Ishikawa (cell line): ENCODE results near the gene CCDC107.
A peak's percentile ranks its signal among the peaks of the same experiment; 100 is the strongest.

ENCODE experiments used
- CEBPB ChIP-seq: IDR thresholded peaks from 2 replicates; pipeline ENCODE4 v1.6.1; 2012
- CREB1 ChIP-seq: IDR thresholded peaks from 2 replicates; pipeline ENCODE4 v1.6.1; 2012; ENCODE audit warnings: low read depth
- EGR1 ChIP-seq: IDR thresholded peaks from 2 replicates; pipeline ENCODE4 v1.6.1; 2012
- EP300 ChIP-seq: IDR thresholded peaks from 2 replicates; pipeline ENCODE4 v1.6.1; 2012; ENCODE audit warnings: borderline replicate concordance
- FOXM1 ChIP-seq: IDR thresholded peaks from 2 replicates; pipeline ENCODE4 v1.6.1; 2012; ENCODE audit warnings: low read depth, borderline replicate concordance
- MAX ChIP-seq: IDR thresholded peaks from 2 replicates; pipeline ENCODE4 v1.6.1; 2012
- NFIC ChIP-seq: IDR thresholded peaks from 2 replicates; pipeline ENCODE4 v1.6.1; 2012
- RAD21 ChIP-seq: IDR thresholded peaks from 2 replicates; pipeline ENCODE4 v1.6.1; 2012; ENCODE audit warnings: low read depth
- REST ChIP-seq: IDR thresholded peaks from 2 replicates; pipeline ENCODE4 v1.6.1; 2012; ENCODE audit warnings: low read depth, mild to moderate bottlenecking
- TAF1 ChIP-seq: IDR thresholded peaks from 2 replicates; pipeline ENCODE4 v1.6.1; 2012; ENCODE audit warnings: low read depth, mild to moderate bottlenecking
- TCF12 ChIP-seq: IDR thresholded peaks from 2 replicates; pipeline ENCODE4 v1.6.1; 2012; ENCODE audit warnings: low read depth
- TEAD4 ChIP-seq: IDR thresholded peaks from 2 replicates; pipeline ENCODE4 v1.6.1; 2012
- USF1 ChIP-seq: IDR thresholded peaks from 2 replicates; pipeline ENCODE4 v1.6.1; 2012
- YY1 ChIP-seq: IDR thresholded peaks from 2 replicates; pipeline ENCODE4 v1.6.1; 2012; ENCODE audit warnings: low read depth
- ZBTB7A ChIP-seq: IDR thresholded peaks from 2 replicates; pipeline ENCODE4 v1.6.1; 2012; ENCODE audit warnings: low read depth

CCDC107 gene

GRCh38 chr9:35696520-35697215 lies 38.6 kb downstream of the CCDC107 start:
- TF ChIP-seq RAD21 (peak; percentile 63), TEAD4 (no peak), TAF1 (no peak), FOXM1 (no peak), ZBTB7A (no peak), REST (no peak)

- no peak for TF ChIP-seq CREB1
- TF ChIP-seq TEAD4 = no peak
- no peak for TF ChIP-seq EGR1
- no peak for TF ChIP-seq TCF12
- TF ChIP-seq TAF1 = no peak
- no peak for TF ChIP-seq USF1
- no peak for TF ChIP-seq REST
- no peak for TF ChIP-seq ZBTB7A
- no peak for TF ChIP-seq MAX
- TF ChIP-seq YY1 = no peak
- no peak for TF ChIP-seq NFIC
- TF ChIP-seq CEBPB = no peak
- no peak for TF ChIP-seq FOXM1
- no peak for TF ChIP-seq EP300
- no peak for TF ChIP-seq RAD21
Measured at GRCh38 chr9:35697486-35697885, 39.4 kb downstream of the CCDC107 start.

- TF ChIP-seq USF1 = no peak
- no peak for TF ChIP-seq NFIC
- no peak for TF ChIP-seq CEBPB
- no peak for TF ChIP-seq CREB1
- no peak for TF ChIP-seq FOXM1
- TF ChIP-seq MAX = no peak
- no peak for TF ChIP-seq TAF1
- no peak for TF ChIP-seq EP300
- no peak for TF ChIP-seq RAD21
- TF ChIP-seq EGR1 = no peak
- TF ChIP-seq TEAD4 = no peak
- no peak for TF ChIP-seq YY1
- no peak for TF ChIP-seq REST
- TF ChIP-seq TCF12 = no peak
- no peak for TF ChIP-seq ZBTB7A
Measured at GRCh38 chr9:35698231-35698630, 40.1 kb downstream of the CCDC107 start.

GRCh38 chr9:35700031-35700430 lies 41.9 kb downstream of the CCDC107 start:
- TF ChIP-seq YY1 = no peak
- no peak for TF ChIP-seq CREB1
- TF ChIP-seq USF1 = no peak
- TF ChIP-seq MAX = no peak
- TF ChIP-seq TCF12 = no peak
- TF ChIP-seq ZBTB7A = no peak
